ENCODE data around the gene KDM4B.
"Not testable (repeated sequence)": the region's sequence is repeated elsewhere in the genome, so short reads cannot be mapped to it uniquely, and the experiment has no call there.

DNA sequence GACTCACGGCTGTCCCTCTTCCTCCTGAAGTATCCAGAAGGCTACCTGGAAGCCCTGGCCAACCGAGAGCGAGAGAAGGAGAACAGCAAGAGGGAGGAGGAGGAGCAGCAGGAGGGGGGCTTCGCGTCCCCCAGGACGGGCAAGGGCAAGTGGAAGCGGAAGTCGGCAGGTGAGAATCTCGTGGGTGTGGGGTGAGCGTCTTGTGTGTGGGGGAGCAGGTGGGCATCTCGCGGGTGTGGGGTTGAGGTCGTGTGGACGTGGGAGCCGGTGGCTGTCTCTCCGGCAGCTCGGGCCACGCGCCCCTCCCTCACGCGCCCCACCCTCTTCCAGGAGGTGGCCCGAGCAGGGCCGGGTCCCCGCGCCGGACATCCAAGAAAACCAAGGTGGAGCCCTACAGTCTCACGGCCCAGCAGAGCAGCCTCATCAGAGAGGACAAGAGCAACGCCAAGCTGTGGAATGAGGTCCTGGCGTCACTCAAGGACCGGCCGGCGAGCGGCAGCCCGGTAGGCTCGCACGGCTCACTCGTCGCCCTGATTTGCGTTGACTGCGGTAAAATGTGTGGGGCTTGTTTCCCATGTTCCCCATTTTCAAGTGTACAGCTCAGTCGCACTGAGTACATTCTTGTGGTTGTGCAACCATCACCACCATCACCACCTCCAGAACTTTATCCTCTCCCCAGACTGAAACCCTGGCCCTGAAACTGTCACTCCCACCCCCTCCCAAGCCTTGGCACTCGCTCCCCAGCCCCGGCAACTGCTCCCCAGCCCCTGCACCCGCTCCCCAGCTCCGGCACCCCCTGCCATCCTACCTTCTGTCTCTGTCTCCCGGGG is 14.4 kb upstream of the KDM4B start:
- TF ChIP-seq, protein P1, sequence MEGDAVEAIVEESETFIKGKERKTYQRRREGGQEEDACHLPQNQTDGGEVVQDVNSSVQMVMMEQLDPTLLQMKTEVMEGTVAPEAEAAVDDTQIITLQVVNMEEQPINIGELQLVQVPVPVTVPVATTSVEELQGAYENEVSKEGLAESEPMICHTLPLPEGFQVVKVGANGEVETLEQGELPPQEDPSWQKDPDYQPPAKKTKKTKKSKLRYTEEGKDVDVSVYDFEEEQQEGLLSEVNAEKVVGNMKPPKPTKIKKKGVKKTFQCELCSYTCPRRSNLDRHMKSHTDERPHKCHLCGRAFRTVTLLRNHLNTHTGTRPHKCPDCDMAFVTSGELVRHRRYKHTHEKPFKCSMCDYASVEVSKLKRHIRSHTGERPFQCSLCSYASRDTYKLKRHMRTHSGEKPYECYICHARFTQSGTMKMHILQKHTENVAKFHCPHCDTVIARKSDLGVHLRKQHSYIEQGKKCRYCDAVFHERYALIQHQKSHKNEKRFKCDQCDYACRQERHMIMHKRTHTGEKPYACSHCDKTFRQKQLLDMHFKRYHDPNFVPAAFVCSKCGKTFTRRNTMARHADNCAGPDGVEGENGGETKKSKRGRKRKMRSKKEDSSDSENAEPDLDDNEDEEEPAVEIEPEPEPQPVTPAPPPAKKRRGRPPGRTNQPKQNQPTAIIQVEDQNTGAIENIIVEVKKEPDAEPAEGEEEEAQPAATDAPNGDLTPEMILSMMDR (IDR thresholded peaks at IDR 0.05): not testable (repeated sequence)
- TF ChIP-seq POLR2A (IDR thresholded peaks at IDR 0.05): not testable (repeated sequence)
